Testis (tissue), 2 donors: ENCODE data around the gene DENND1C.

Source experiments
- CTCF ChIP-seq, 3 experiments: fragments of 450-650 bp in 2 of 3; fragments of 200-600 bp in 1 of 3; sonication (generic) in 1 of 3; IDR thresholded peaks; one replicate each; pipeline ENCODE4 v1.5.1; 2016 to 2019; ENCODE audit warnings: antibody characterized with exemption in 3 of 3, mild to moderate bottlenecking in 2 of 3, moderate library complexity in 1 of 3
- POLR2A ChIP-seq: fragments of 450-650 bp; IDR thresholded peaks from one replicate; pipeline ENCODE4 v1.6.1; 2017; ENCODE audit warnings: antibody characterized with exemption, mild to moderate bottlenecking, moderate library complexity

GRCh38 chr19:6417713-6418561 lies 63.6 kb downstream of the DENND1C start:
- peak in 2 of 3 experiments; percentile 23 to 32 for TF ChIP-seq CTCF (IDR thresholded peaks at IDR 0.05)
- TF ChIP-seq POLR2A: no peak
